Trophoblast cell (in vitro differentiated cells and primary cell): Measurements from ENCODE around the gene PRKN.

Experiments
- DNase-seq, 2 donors: peaks; one replicate each; pipeline ENCODE4 v3.0.0-alpha.2; 2016
- H2AFZ ChIP-seq: 2 replicates; pipeline ENCODE4 v1.6.1; 2013; ENCODE audit warnings: low read length, moderate library complexity, mild to moderate bottlenecking; ENCODE audit not compliant: insufficient read depth, poor library complexity
- H2AK5ac ChIP-seq: 2 replicates; pipeline ENCODE4 v1.6.1; 2013; ENCODE audit warnings: mild to moderate bottlenecking, low read length
- H2BK120ac ChIP-seq: 2 replicates; pipeline ENCODE4 v1.6.1; 2013; ENCODE audit warnings: low read length, mild to moderate bottlenecking, moderate library complexity; ENCODE audit not compliant: insufficient read depth, poor library complexity
- H2BK12ac ChIP-seq: 2 replicates; pipeline ENCODE4 v1.6.1; 2013; ENCODE audit warnings: mild to moderate bottlenecking, low read length, moderate library complexity
- H2BK5ac ChIP-seq: 2 replicates; pipeline ENCODE4 v1.6.1; 2013; ENCODE audit warnings: low read length, low read depth, moderate library complexity, mild to moderate bottlenecking; ENCODE audit not compliant: poor library complexity
- H3K14ac ChIP-seq: 2 replicates; pipeline ENCODE4 v1.6.1; 2013; ENCODE audit warnings: mild to moderate bottlenecking, low read length
- H3K18ac ChIP-seq: 2 replicates; pipeline ENCODE4 v1.6.1; 2013; ENCODE audit warnings: mild to moderate bottlenecking, low read length
- H3K23ac ChIP-seq: 2 replicates; pipeline ENCODE4 v1.6.1; 2013; ENCODE audit warnings: low read length
- H3K27ac ChIP-seq: 2 replicates; pipeline ENCODE4 v1.5.1; 2013; ENCODE audit warnings: low read depth, mild to moderate bottlenecking, inconsistent platforms, low read length, moderate library complexity
- H3K27me3 ChIP-seq: 2 replicates; pipeline ENCODE4 v1.6.1; 2013; ENCODE audit warnings: inconsistent platforms, mild to moderate bottlenecking, low read length, moderate library complexity; ENCODE audit not compliant: insufficient read depth
- H3K36me3 ChIP-seq, 2 experiments: 1 replicate in 1 of 2; 2 replicates in 1 of 2; pipeline ENCODE4 v1.6.1; 2013; ENCODE audit warnings: low read length in 2 of 2, mild to moderate bottlenecking in 2 of 2, moderate library complexity in 1 of 2; ENCODE audit not compliant: insufficient read depth in 2 of 2, control insufficient read depth in 1 of 2
- H3K4ac ChIP-seq: 2 replicates; pipeline ENCODE4 v1.6.1; 2013; ENCODE audit warnings: low read depth, mild to moderate bottlenecking, low read length, moderate library complexity
- H3K4me1 ChIP-seq, 2 experiments: 1 replicate in 1 of 2; 2 replicates in 1 of 2; pipeline ENCODE4 v1.6.1; 2013; ENCODE audit warnings: low read length in 2 of 2, mild to moderate bottlenecking in 2 of 2, moderate library complexity in 1 of 2; ENCODE audit not compliant: insufficient read depth in 2 of 2, control insufficient read depth in 1 of 2
- H3K4me2 ChIP-seq: 2 replicates; pipeline ENCODE4 v1.6.1; 2013; ENCODE audit warnings: inconsistent platforms, mild to moderate bottlenecking, low read length, moderate library complexity
- H3K4me3 ChIP-seq: 2 replicates; pipeline ENCODE4 v1.5.1; 2013; ENCODE audit warnings: mild to moderate bottlenecking, low read depth, low read length, inconsistent platforms
- H3K79me1 ChIP-seq: one replicate; pipeline ENCODE4 v1.6.1; 2013; ENCODE audit warnings: low read length
- H3K79me2 ChIP-seq: 2 replicates; pipeline ENCODE4 v1.6.1; 2013; ENCODE audit warnings: low read length, mild to moderate bottlenecking; ENCODE audit not compliant: control insufficient read depth, insufficient read depth, poor library complexity
- H3K9ac ChIP-seq: 2 replicates; pipeline ENCODE4 v1.6.1; 2013; ENCODE audit warnings: mild to moderate bottlenecking, low read length
- H3K9me3 ChIP-seq: 2 replicates; pipeline ENCODE4 v1.6.1; 2013; ENCODE audit warnings: low read depth, mild to moderate bottlenecking, control low read depth, inconsistent platforms, low read length; ENCODE audit not compliant: insufficient read depth
- H4K12ac ChIP-seq: 2 replicates; pipeline ENCODE4 v1.6.1; 2013; ENCODE audit warnings: low read depth, mild to moderate bottlenecking, low read length, moderate library complexity
- H4K8ac ChIP-seq: 2 replicates; pipeline ENCODE4 v1.6.1; 2013; ENCODE audit warnings: low read depth, mild to moderate bottlenecking, low read length, moderate library complexity
- H4K91ac ChIP-seq: one replicate; pipeline ENCODE4 v1.6.1; 2013; ENCODE audit warnings: low read depth, mild to moderate bottlenecking, low read length, moderate library complexity
- WGBS: extraction: QIAGEN DNeasy Blood & Tissue Kit; methylation state at CpG from one replicate; pipeline ENCODE4 v1.1.7; 2013; ENCODE audit warnings: missing lambda C conversion rate; ENCODE audit not compliant: insufficient read length, insufficient coverage; ENCODE audit errors: extremely low coverage; 5-methylcytosine and 5-hydroxymethylcytosine counted together

The PRKN gene

DNA sequence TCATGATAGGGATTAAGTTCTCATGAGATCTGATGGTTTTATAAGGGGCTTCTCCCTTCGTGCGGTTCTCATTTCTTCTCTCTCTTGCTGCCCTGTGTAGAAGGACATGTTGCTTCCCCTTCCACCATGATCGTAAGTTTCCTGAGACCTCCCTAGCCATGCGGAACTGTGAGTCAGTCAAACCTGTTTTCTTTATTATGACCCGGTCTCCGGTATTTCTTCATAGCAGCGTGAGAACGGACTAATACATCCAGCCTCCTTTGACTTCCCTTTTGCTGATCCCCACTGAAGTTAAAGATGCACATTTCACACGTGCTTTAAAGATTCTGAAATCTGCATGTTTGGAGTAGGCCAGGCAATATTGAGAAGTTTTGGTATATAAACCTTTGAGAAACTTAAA, 543.1 kb downstream of the PRKN start:
- Histone ChIP-seq H3K14ac (no peak overlapping the region), H3K23ac (no peak overlapping the region), H3K4ac (no peak overlapping the region), H3K4me2 (no peak overlapping the region), H2BK5ac (no peak overlapping the region), H3K27ac (no peak overlapping the region), H3K79me2 (no peaks in the 10 kb centered on the region), H3K36me3 (no peaks in the 10 kb centered on the region), H2AFZ (no peak overlapping the region), H4K8ac (no peak overlapping the region), H3K27me3 (no peaks in the 10 kb centered on the region), H2BK12ac (no peak overlapping the region), H3K9me3 (no peaks in the 10 kb centered on the region), H2BK120ac (no peak overlapping the region), H3K79me1 (no peaks in the 10 kb centered on the region), H2AK5ac (no peak overlapping the region), H3K18ac (no peak overlapping the region), H3K9ac (no peak overlapping the region), H3K4me1 (no peaks in the 10 kb centered on the region), H3K4me3 (no peak overlapping the region), H4K91ac (no peak overlapping the region), H4K12ac (no peak overlapping the region)
- WGBS, result no CpG with 5 or more reads among the region's 9 CpGs
- DNase-seq, result peak in 1 of 2 donors; percentile 18

DNA sequence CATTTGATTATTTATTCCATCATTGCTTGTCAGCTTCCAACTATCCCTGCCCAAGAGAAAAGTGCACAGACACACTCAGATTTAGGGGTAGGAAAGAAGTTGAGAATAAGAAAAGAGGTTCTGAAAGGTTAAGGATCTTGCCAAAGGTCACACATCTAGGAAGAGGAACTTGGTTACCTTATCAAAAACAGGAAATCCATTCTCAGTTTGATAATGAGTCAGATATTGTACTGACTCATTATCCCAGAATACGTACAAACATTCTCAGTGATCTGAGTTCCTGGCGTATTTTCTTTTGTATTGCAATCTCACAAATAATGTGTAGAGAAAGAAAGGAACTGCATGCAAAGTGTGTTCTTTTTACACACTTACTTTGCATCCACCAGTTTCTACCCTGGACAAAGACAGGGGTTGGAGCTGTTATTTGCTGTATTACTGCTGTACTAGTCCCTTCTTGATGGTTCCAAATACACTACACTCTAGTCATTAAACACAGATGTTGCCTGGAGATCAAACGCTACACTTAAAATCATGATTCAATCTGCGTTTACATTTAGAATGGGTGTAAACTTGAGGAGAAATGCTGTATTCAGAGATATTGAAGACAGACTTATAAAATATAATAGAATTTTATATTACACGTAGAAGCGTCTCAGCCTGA, 545.7 kb downstream of the PRKN start:
- Histone ChIP-seq H4K91ac (no peak overlapping the region), H2AK5ac (no peak overlapping the region), H3K9ac (no peak overlapping the region), H3K36me3 (no peaks in the 10 kb centered on the region), H3K4me3 (no peak overlapping the region), H3K4me1 (no peaks in the 10 kb centered on the region), H2BK5ac (no peak overlapping the region), H2BK12ac (no peak overlapping the region), H3K18ac (no peak overlapping the region), H3K14ac (no peak overlapping the region), H3K9me3 (no peaks in the 10 kb centered on the region), H3K4ac (no peak overlapping the region), H2AFZ (no peak overlapping the region), H3K79me2 (no peaks in the 10 kb centered on the region), H3K27me3 (no peaks in the 10 kb centered on the region), H3K79me1 (no peaks in the 10 kb centered on the region), H4K8ac (no peak overlapping the region), H3K23ac (no peak overlapping the region), H3K4me2 (no peak overlapping the region), H3K27ac (no peak overlapping the region), H4K12ac (no peak overlapping the region), H2BK120ac (no peak overlapping the region)
- WGBS, result no CpG with 5 or more reads among the region's 6 CpGs
- DNase-seq, result peak in 1 of 2 donors; percentile 20

DNA sequence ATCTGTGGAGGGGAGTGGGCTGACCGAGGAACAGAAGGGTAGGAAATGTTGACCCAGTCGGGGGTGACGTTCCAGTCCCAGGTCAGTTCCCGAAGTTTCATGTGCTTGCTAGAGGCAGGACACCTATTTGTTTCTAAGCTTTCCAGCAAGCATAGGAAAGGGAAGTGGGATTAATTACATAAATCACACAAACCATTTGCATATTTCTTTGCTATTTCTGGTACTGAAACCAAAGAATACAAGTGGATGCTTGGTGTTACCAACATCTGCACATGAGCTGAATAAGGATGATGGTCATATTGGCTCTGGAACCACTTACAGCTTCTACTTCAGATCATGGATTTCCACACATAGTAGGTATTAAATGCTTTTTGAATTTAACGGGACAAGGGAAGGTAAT, 546.5 kb downstream of the PRKN start:
- DNase-seq, result no peak
- Histone ChIP-seq H4K12ac (no peak overlapping the region), H3K18ac (no peak overlapping the region)

DNA sequence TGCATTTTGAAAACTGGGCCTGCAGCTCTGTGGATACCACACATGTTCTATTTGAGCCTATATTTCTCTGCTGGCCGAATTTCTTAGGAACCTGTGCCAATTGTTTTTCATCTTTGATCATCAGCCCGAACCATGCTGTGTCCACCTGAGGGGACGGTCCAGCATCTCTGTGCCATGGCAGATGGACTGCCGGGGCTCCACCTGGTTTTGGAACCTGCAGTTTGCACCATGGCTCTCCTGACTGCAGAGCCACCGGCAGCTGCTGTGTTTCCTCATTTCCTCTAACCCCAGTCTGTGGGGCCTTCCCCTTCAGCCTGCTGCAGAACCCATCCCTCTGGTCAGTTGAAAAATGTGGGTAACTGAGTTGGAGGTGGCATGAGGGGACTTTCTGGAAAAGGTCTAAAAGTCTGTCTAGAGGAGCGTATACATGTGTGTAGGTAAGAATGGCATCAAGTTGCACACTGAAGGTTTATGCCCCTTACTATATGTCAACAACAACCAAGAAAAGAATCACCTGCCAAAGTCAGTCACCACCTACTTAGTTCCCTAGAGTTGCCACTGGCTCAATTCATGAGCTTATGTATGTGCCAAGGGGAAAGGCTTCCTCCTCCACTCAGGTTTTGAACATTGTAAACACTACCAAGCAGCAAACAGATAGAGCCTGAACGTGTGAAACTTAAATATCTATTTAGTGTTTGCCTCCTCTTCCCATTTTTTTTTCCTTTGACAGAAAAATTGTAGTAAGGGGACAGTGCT, 548.2 kb downstream of the PRKN start:
- Histone ChIP-seq H3K14ac (no peak overlapping the region), H2AFZ (no peak overlapping the region), H2BK12ac (no peak overlapping the region), H3K18ac (no peak overlapping the region), H3K4me2 (no peak overlapping the region), H4K8ac (no peak overlapping the region), H2BK120ac (no peak overlapping the region), H3K4me1 (no peaks in the 10 kb centered on the region), H3K4me3 (no peak overlapping the region), H2AK5ac (no peak overlapping the region), H3K23ac (no peak overlapping the region), H3K36me3 (no peaks in the 10 kb centered on the region), H3K4ac (no peak overlapping the region), H2BK5ac (no peak overlapping the region), H3K27me3 (no peaks in the 10 kb centered on the region), H3K27ac (no peak overlapping the region), H3K9ac (no peak overlapping the region), H3K9me3 (no peaks in the 10 kb centered on the region), H4K12ac (no peak overlapping the region), H3K79me2 (no peaks in the 10 kb centered on the region), H4K91ac (no peak overlapping the region), H3K79me1 (no peaks in the 10 kb centered on the region)
- no peak for DNase-seq
- no CpG with 5 or more reads among the region's 7 CpGs for WGBS

More for the DNA sequence above, 546.5 kb downstream of the PRKN start:
- H3K4me1 ChIP-seq, result no peaks in the 10 kb centered on the region
- no CpG with 5 or more reads among the region's 5 CpGs for WGBS
- H3K79me2 ChIP-seq, result no peaks in the 10 kb centered on the region
- no peak overlapping the region for H4K8ac ChIP-seq
- no peak overlapping the region for H3K9ac ChIP-seq
- H3K4me3 ChIP-seq, result no peak overlapping the region
- no peaks in the 10 kb centered on the region for H3K9me3 ChIP-seq
- no peak overlapping the region for H2BK12ac ChIP-seq
- H2AK5ac ChIP-seq, result no peak overlapping the region
- no peak overlapping the region for H3K27ac ChIP-seq
- H3K4me2 ChIP-seq, result no peak overlapping the region
- H3K14ac ChIP-seq, result no peak overlapping the region
- H3K36me3 ChIP-seq, result no peaks in the 10 kb centered on the region
- no peak overlapping the region for H3K23ac ChIP-seq
- H2BK5ac ChIP-seq, result no peak overlapping the region
- H2AFZ ChIP-seq, result no peak overlapping the region
- no peak overlapping the region for H2BK120ac ChIP-seq
- H3K4ac ChIP-seq, result no peak overlapping the region
- H3K79me1 ChIP-seq, result no peaks in the 10 kb centered on the region
- H4K91ac ChIP-seq, result no peak overlapping the region
- H3K27me3 ChIP-seq, result no peaks in the 10 kb centered on the region
